Effector memory CD4-positive, alpha-beta T cell (primary cell): Measurements from ENCODE around the gene HLX.
A peak's percentile ranks its signal among the peaks of the same experiment; 100 is the strongest.

Experiments used
- DNase-seq, 3 donors: peaks; one replicate each; pipeline ENCODE4 v3.0.0-alpha.2; 2020
- H3K27ac ChIP-seq: 2 replicates; pipeline ENCODE4 v1.7.0; 2013; ENCODE audit warnings: mild to moderate bottlenecking, low read length, moderate library complexity; ENCODE audit not compliant: insufficient read depth, poor library complexity, severe bottlenecking
- H3K27me3 ChIP-seq: replicated peaks from 2 replicates; pipeline ENCODE4 v1.7.0; 2013; ENCODE audit warnings: mild to moderate bottlenecking, low read length; ENCODE audit not compliant: insufficient read depth, control insufficient read depth, poor library complexity, severe bottlenecking
- H3K36me3 ChIP-seq: 2 replicates; pipeline ENCODE4 v1.7.0; 2013; ENCODE audit warnings: mild to moderate bottlenecking, low read length, moderate library complexity; ENCODE audit not compliant: control insufficient read depth, insufficient read depth
- H3K4me1 ChIP-seq: 2 replicates; pipeline ENCODE4 v1.7.0; 2013; ENCODE audit warnings: low read length, mild to moderate bottlenecking; ENCODE audit not compliant: control insufficient read depth, insufficient read depth, poor library complexity, severe bottlenecking
- H3K4me3 ChIP-seq: 2 replicates; pipeline ENCODE4 v1.7.0; 2013; ENCODE audit warnings: low read length, low read depth, mild to moderate bottlenecking; ENCODE audit not compliant: insufficient read depth, poor library complexity, severe bottlenecking
- H3K9me3 ChIP-seq: 2 replicates; pipeline ENCODE4 v1.7.0; 2013; ENCODE audit warnings: mild to moderate bottlenecking, low read length, moderate library complexity; ENCODE audit not compliant: control insufficient read depth

The HLX gene

GRCh38 chr1:220873868-220874655 lies 5.2 kb upstream of the HLX start:
- Histone ChIP-seq H3K9me3 (no peaks in the 10 kb centered on the region), H3K27me3 (peaks cover 28% of the 10 kb centered on the region), H3K4me1 (peaks cover 5% of the 10 kb centered on the region), H3K4me3 (no peak overlapping the region), H3K27ac (no peak overlapping the region), H3K36me3 (no peaks in the 10 kb centered on the region)
- DNase-seq: no peak

GRCh38 chr1:220875260-220875659 lies 4.0 kb upstream of the HLX start:
- Histone ChIP-seq H3K27me3 (peaks cover 28% of the 10 kb centered on the region), H3K9me3 (no peaks in the 10 kb centered on the region), H3K4me1 (peaks cover 5% of the 10 kb centered on the region), H3K4me3 (no peak overlapping the region), H3K36me3 (no peaks in the 10 kb centered on the region), H3K27ac (no peak overlapping the region)
- DNase-seq: no peak

GRCh38 chr1:220876511-220877376 lies 2.5 kb upstream of the HLX start:
- no peak overlapping the region for H3K27ac ChIP-seq
- H3K4me1 ChIP-seq: peaks cover 5% of the 10 kb centered on the region
- H3K27me3 ChIP-seq: peaks cover 36% of the 10 kb centered on the region
- H3K36me3 ChIP-seq: no peaks in the 10 kb centered on the region
- no peak overlapping the region for H3K4me3 ChIP-seq
- H3K9me3 ChIP-seq: no peaks in the 10 kb centered on the region
- DNase-seq: no peak

- peaks cover 5% of the 10 kb centered on the region for H3K4me1 ChIP-seq
Measured at GRCh38 chr1:220877377-220878095, 1.7 kb upstream of the HLX start.

GRCh38 chr1:220878191-220879075 lies 810 bp upstream of the HLX start:
- no peak overlapping the region for H3K27ac ChIP-seq
- DNase-seq: no peak

More at GRCh38 chr1:220877377-220878095, 1.7 kb upstream of the HLX start:
- Histone ChIP-seq H3K4me3 (no peak overlapping the region), H3K27ac (no peak overlapping the region), H3K36me3 (no peaks in the 10 kb centered on the region), H3K27me3 (peaks cover 39% of the 10 kb centered on the region), H3K9me3 (no peaks in the 10 kb centered on the region)
- DNase-seq: no peak

GRCh38 chr1:220879509-220880361 lies 492 bp downstream of the HLX start:
- H3K27me3 ChIP-seq: peaks cover 35% of the 10 kb centered on the region
- no peak overlapping the region for H3K27ac ChIP-seq
- H3K4me3 ChIP-seq: peak overlapping the region; percentile 58
- no peak for DNase-seq
- H3K4me1 ChIP-seq: peaks cover 5% of the 10 kb centered on the region
- H3K9me3 ChIP-seq: no peaks in the 10 kb centered on the region
- no peaks in the 10 kb centered on the region for H3K36me3 ChIP-seq

More at GRCh38 chr1:220878191-220879075, 810 bp upstream of the HLX start:
- H3K27me3 ChIP-seq: peaks cover 39% of the 10 kb centered on the region
- no peaks in the 10 kb centered on the region for H3K9me3 ChIP-seq
- H3K36me3 ChIP-seq: no peaks in the 10 kb centered on the region
- H3K4me3 ChIP-seq: peak overlapping the region; percentile 58
- H3K4me1 ChIP-seq: peaks cover 5% of the 10 kb centered on the region

- Histone ChIP-seq H3K27me3 (peaks cover 30% of the 10 kb centered on the region), H3K27ac (no peak overlapping the region), H3K9me3 (no peaks in the 10 kb centered on the region), H3K4me1 (peaks cover 5% of the 10 kb centered on the region), H3K36me3 (no peaks in the 10 kb centered on the region), H3K4me3 (peak overlapping the region; percentile 58)
- no peak for DNase-seq
Measured at GRCh38 chr1:220880362-220880670, 1.1 kb downstream of the HLX start.

- Histone ChIP-seq H3K4me3 (no peak overlapping the region), H3K36me3 (no peaks in the 10 kb centered on the region), H3K27ac (no peak overlapping the region), H3K4me1 (peaks cover 5% of the 10 kb centered on the region), H3K27me3 (peaks cover 25% of the 10 kb centered on the region), H3K9me3 (no peaks in the 10 kb centered on the region)
- DNase-seq: no peak
Measured at GRCh38 chr1:220880726-220881506, 1.7 kb downstream of the HLX start.
